Activated CD8-positive, alpha-beta memory T cell treated with anti-CD3 and anti-CD28 coated beads for 1 hour (primary cell): Measurements from ENCODE around the gene GMEB2.

ENCODE experiments used
- DNase-seq, 2 donors: peaks; one replicate each; pipeline ENCODE4 v3.0.0-alpha.2; 2020; ENCODE audit warnings: low read depth in 1 of 2; ENCODE audit errors: extremely low read depth in 1 of 2

GMEB2 gene

GRCh38 chr20:63590218-63591146 is 36.4 kb downstream of the GMEB2 start:
- DNase-seq = no peak

DNA sequence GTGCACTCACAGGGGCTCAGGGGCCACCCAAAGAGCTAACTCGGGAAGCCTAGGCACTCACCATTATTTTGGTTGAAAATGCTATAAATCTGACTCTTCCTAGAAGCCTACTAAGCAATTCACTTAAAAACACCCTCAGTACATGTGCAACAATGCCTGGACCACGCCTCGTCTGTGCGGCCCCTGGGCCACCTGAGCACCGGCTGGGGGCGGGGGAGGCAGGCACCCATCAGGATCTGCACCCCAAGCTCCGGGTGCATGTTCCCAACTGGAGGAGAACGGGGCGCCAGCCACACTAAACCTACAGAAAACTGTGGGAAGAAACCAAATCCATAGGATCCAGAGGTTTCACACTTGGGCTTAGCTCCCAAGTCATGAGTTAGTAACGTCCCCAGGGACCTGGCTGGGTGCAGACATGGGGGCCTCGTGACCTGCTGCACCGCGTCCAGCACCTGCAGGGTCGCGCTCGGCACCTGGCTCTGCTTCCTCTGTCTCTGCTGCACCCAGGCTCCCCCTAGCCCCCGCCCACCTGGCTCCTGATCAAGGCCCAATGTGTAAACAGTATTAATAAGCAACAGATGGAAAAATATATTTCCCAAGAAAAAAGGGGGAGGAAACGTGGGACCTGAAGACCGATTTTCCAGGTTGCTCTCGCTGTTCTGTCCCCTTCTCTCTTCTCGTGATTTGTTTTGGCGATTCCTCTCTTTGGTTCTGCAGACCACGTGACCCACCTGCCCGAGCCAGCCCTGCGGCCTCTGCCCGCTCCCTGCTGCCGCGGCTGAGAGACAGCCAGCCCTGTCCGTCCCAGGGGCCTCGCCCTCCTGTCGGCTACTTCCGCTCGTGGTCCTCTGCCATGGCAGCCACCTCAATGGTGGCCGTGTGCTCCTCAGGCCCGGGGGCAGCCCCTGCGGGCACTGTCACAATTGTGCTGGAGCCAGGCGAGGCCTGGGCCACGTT is 37.4 kb downstream of the GMEB2 start:
- DNase-seq = no peak

- DNase-seq = no peak
Observed at GRCh38 chr20:63588641-63589041, 38.3 kb downstream of the GMEB2 start.

GRCh38 chr20:63587776-63588591 is 38.9 kb downstream of the GMEB2 start:
- no peak for DNase-seq

DNA sequence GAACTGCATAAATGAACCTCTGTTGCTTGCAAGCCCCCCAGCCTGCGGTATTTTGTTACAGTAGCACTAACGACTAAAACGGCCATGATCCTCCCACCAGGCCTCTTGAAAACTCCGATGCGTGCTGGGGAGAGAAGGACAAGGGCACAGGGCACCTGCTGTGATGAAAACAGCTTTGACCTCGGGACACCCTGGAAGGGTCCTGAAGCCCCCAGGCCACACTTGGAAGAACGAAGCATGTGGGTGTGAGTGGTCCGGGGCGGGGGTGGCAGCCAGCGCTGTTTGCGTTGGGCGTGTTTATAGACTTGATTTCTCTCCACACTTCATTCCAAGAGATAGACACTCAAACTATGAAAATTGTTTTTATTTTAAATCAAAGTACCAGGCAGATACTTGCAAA is 39.6 kb downstream of the GMEB2 start:
- no peak for DNase-seq

DNA sequence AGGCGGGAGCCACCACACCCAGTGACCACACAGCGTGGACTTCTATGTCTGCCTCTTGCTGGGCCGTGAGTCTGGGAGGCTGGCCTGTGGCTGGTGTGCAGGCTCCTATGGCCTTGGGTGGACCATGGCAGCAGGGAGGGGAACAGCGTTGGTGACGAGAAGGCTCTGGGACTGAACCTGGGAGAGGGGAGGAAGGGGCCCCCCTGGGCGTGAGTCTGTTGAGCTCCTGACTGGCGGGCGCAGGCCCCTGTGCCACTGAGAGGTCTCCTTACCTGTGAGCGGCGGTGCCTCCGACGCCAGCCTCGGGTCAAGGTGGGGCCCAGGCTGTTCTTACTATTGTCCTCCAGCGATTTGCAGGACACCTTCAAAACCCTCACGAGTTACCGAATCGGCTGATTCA is 40.1 kb downstream of the GMEB2 start:
- no peak for DNase-seq

DNA sequence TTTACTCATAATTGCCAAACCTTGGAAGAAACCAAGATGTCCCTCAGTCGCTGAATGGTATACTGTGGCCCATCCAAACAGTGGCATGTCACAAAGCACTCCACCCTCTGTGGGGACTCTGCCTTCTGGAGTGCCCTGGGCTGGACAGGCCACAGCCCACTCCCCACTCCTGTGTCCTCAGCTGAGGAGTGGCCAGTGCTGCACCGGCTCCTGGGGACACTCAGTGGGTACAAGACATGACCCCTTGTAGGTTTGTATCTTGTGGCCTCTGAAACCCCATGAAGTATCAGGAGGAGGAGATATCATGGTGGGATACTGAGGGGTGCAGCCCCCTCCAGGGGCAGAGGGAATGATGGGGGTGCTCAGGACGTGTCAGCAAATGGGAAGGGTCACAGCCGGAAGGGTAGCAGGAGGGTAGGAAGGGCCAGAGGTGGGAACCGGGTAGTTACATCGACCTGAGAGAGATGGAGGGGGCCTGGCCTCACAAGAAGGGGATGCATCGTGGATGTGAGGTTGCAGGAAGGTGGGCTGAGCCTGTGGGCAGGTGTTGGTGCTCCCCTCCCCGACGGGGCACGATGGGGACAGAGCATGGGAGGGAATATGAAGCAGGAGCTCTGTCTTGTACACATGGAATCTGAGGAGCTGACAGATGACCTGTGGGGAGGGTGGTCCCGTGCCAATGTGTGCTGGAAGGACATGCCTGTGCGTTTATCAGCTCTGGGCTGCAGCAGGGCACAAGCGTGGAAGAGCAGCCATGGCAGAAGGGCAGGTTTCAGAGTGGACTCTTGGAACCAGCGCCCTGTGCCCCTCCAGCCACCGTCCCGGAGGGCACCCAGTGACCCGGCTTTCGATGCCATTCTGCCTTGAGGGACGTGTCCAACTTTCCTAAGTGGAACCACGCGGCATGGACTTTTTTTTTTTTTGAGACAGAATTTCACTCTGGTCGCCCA is 41.0 kb downstream of the GMEB2 start:
- DNase-seq = no peak

- no peak for DNase-seq
Observed at GRCh38 chr20:63582382-63583063, 44.4 kb downstream of the GMEB2 start.

- peak; percentile 42 to 59 for DNase-seq
Observed at GRCh38 chr20:63580796-63581461, 46.0 kb downstream of the GMEB2 start.

DNA sequence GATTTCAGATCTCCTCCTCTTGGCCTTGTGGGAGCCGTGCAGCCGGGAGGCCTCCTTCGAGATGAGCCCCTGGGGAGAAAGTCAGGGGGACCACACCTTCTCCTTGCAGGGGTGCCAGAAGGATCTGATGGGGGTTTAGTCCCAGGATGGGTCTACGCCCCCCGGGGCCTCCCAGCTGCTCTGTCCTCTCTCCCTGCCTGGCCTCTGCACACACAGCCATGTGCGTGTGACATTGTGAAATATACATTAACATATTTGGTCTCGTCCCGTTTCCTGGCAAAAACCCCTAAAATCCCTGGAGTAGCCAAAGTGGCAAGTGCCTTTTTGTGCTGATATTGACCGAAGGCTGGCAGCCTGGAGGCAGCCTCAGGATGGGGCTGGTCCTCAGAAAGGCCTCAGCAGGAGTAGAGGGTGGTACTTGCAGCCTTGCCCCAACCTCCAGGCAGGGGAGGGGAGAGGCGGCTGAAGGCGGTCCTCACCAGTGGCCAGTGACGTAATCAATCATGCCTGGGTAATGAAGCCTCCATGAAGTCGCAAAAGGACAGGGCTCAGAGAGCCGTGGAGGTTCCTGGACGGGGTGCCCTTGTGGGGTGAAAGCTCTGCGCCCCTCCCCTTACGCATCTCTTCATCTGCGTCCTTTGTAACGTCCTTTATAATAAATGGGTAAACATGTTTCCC is 47.7 kb downstream of the GMEB2 start:
- no peak for DNase-seq

DNA sequence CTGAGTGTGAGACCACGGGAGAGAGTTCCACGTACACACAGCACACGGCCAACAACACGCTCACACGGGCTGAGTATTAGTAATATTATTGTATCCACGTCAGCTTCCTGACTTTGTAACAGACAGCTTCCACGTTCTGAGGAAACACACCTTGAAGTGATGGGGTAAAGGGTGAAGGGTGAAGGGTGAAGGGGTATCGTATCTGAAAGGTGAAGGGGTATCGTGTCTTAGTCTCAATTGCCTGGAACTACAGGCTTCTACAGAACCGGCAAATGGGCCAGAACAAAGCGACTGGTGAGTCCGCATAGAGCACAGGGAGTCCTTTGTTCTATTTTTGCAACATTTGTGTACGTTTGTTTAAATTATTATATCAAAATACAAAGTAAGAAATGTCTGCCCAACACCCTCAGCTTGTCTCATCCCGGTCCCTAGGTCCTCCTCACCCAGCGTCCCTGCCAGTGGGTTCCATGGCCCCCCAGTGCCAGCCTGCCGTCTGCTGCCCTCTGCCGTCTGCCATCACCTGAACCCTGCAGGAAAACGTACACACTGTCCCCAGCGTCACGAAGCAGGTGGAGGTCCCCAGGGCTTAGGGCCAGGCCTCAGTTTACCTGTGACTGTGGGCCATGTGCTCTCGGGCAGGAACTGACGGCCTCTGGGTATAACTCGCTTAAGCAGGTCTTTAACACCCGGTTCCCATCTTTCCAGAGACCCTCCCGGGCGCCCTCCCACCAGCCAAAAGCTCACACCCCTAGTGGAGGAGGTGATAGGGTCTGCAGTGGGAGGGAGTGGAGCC is 48.5 kb downstream of the GMEB2 start:
- DNase-seq = no peak

GRCh38 chr20:63577317-63577894 is 49.5 kb downstream of the GMEB2 start:
- no peak for DNase-seq

DNA sequence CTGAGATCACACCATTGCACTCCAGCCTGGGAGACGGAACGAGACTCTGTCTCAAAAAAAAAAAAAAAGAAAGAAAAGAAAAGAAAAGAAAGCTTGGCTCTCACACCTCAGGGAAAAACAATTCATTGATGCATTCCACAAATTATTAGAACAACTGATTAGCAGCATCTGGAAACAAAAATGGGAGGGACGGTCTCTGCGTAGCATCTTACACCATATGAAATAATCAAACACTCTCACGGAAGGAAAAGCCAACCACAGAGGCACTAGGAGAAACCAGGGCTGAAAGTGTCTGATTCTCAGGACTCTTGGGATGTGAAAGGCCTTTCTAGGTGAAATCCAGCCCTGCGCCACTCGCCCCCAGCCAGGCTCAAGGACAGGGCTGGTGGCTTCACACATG is 50.6 kb downstream of the GMEB2 start:
- no peak for DNase-seq

DNA sequence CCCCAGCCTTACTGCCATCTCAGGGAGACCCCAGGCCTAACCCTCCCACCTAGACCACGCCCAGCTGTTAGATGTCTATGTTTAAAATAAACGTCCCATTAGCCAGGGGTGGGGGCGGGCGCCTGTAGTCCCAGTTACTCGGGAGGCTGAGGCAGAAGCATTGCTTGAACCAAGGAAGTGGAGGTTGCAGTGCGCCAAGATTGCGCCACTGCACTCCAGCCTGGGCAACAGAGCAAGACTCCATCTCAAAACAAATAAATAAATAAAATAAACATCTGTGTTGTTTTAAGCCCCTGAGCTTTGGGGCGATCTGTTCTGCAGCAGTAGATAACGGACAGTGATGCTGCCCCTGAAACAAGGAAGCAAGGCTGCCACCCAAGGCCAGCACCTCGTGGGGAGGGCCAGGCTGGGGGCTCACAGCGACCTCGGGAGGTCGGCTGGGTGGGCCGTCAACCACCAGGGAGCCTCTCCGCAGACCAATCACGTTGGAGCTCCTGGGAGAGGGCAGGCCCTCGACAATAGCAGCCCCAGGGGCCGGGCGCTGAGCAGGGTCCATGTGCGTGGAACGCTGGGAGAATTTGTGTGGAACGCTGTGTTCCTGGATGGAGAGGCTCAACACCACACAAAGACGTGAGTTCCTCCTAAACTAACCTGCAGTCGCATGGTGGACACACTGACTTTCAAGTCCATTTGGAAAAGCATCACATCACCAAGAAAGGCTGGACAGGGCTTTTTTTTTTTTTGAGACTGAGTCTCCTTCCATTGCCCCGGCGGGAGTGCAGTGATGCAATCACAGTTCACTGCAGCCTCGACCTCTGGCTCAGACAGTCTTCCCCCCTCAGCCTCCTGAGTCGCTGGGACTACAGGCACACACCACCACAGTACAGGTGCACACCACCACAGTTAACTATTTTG is 51.8 kb downstream of the GMEB2 start:
- no peak for DNase-seq

GRCh38 chr20:63574156-63574828 is 52.6 kb downstream of the GMEB2 start, which contains the start of gene HELZ2:
Gene HELZ2, minus strand, starts transcription at chr20:63574239. Its CDS starts 1,854 bp downstream, at chr20:63572385.
- peak; percentile 30 to 60 for DNase-seq
